Lower leg skin (tissue), 4 donors: ENCODE data around the gene OBSCN. TPM values are rescaled to one million over a fixed set of nuclear protein-coding genes. Genes with fewer than 3 reads are reported as not detected.
A peak's percentile ranks its signal among the peaks of the same experiment; 100 is the strongest.

Source experiments
- DNase-seq, 2 donors: peaks; one replicate each; pipeline ENCODE4 v3.0.0-alpha.2; 2019; ENCODE audit warnings: low spot score in 2 of 2
- H3K4me3 ChIP-seq: fragments of 200-600 bp; sonication (generic); 2 replicates; pipeline ENCODE4 v1.5.1; 2017; ENCODE audit warnings: mild to moderate bottlenecking, low read depth; ENCODE audit not compliant: poor library complexity, severe bottlenecking
- POLR2A ChIP-seq, 2 donors: fragments of 450-650 bp; IDR thresholded peaks; one replicate each; pipeline ENCODE4 v1.6.1; 2016 to 2017; ENCODE audit warnings: antibody characterized with exemption in 2 of 2, mild to moderate bottlenecking in 1 of 2, moderate library complexity in 1 of 2
- WGBS, 2 donors: methylation state at CpG; one replicate each; pipeline ENCODE4 v1.1.5; 2018; 5-methylcytosine and 5-hydroxymethylcytosine counted together
- intact Hi-C: fragments of 100-400 bp; cut with DNase I; formaldehyde crosslinking; loops from one replicate; pipeline ENCODE4 v1.15.0; 2023; ENCODE audit warnings: low total_unique reads
- total RNA-seq, 4 donors: library from RNA; depleted of rRNA; stranded (reverse); fragments of >200 nt; gene quantifications; one replicate each; pipeline ENCODE4 v1.1.0, GENCODE V29; 2016
- TF ChIP-seq, protein P1 (sequence below), 3 donors: fragments of 450-650 bp; IDR thresholded peaks; one replicate each; pipeline ENCODE4 v1.5.1; 2016; ENCODE audit warnings: antibody characterized with exemption in 3 of 3, mild to moderate bottlenecking in 3 of 3, moderate library complexity in 2 of 3

OBSCN gene
- total RNA-seq, 4 donors from 2014 or later, result 7.4 to 39.2 (median 18.5) TPM

DNA sequence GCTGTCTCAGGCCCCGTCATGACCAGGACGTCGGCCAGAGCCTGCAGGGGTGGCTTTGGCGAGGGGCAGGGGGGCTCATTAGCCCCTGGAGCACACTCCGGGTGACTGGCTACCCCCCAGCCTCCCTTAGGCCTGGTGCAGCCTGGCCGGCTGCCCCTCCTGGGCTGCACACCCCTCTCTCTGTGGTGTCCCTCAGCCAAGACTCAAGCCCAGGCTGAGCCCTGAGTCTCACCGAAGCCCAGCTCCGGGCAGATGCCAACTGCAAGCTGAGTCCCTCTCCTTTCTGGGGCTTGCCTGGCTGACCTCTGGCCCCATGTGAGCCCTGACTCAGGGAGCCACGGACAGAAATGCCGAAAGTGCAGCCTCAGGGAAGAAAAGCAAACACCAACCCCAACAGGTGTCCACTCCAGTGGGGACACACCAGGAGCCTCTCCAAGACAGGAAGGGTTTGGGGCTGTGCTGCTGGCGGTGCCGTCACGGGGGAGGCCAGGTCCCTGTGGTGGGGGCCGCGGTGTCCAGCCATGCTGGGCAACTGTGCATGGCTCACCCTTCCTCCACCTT lies 47.6 kb upstream of the OBSCN start:
- WGBS, 2 donors, result 59 to 67% methylated on average over 9 to 15 of the region's 15 CpGs
- TF ChIP-seq POLR2A (IDR thresholded peaks at IDR 0.05), result no peak
- TF ChIP-seq, protein P1, sequence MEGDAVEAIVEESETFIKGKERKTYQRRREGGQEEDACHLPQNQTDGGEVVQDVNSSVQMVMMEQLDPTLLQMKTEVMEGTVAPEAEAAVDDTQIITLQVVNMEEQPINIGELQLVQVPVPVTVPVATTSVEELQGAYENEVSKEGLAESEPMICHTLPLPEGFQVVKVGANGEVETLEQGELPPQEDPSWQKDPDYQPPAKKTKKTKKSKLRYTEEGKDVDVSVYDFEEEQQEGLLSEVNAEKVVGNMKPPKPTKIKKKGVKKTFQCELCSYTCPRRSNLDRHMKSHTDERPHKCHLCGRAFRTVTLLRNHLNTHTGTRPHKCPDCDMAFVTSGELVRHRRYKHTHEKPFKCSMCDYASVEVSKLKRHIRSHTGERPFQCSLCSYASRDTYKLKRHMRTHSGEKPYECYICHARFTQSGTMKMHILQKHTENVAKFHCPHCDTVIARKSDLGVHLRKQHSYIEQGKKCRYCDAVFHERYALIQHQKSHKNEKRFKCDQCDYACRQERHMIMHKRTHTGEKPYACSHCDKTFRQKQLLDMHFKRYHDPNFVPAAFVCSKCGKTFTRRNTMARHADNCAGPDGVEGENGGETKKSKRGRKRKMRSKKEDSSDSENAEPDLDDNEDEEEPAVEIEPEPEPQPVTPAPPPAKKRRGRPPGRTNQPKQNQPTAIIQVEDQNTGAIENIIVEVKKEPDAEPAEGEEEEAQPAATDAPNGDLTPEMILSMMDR (IDR thresholded peaks at IDR 0.05), result no peak
- DNase-seq, result no peak
- no peak overlapping the region for H3K4me3 ChIP-seq
- intact Hi-C loops, result no loop called here

GRCh38 chr1:228161362-228161761 lies 46.5 kb upstream of the OBSCN start:
- DNase-seq, result no peak
- H3K4me3 ChIP-seq, result no peak overlapping the region
- 18 to 23% methylated on average over 6 of the region's 7 CpGs for WGBS, 2 donors
- TF ChIP-seq POLR2A (IDR thresholded peaks at IDR 0.05), result no peak
- TF ChIP-seq, protein P1 (IDR thresholded peaks at IDR 0.05), result no peak
- intact Hi-C loops, result no loop called here

GRCh38 chr1:228161866-228162265 lies 46.0 kb upstream of the OBSCN start:
- no peak for DNase-seq
- intact Hi-C loops, result no loop called here
- WGBS, 2 donors, result 63 to 73% methylated on average over 9 of the region's 9 CpGs
- H3K4me3 ChIP-seq, result no peak overlapping the region
- TF ChIP-seq, protein P1 (IDR thresholded peaks at IDR 0.05), result no peak
- TF ChIP-seq POLR2A (IDR thresholded peaks at IDR 0.05), result no peak

DNA sequence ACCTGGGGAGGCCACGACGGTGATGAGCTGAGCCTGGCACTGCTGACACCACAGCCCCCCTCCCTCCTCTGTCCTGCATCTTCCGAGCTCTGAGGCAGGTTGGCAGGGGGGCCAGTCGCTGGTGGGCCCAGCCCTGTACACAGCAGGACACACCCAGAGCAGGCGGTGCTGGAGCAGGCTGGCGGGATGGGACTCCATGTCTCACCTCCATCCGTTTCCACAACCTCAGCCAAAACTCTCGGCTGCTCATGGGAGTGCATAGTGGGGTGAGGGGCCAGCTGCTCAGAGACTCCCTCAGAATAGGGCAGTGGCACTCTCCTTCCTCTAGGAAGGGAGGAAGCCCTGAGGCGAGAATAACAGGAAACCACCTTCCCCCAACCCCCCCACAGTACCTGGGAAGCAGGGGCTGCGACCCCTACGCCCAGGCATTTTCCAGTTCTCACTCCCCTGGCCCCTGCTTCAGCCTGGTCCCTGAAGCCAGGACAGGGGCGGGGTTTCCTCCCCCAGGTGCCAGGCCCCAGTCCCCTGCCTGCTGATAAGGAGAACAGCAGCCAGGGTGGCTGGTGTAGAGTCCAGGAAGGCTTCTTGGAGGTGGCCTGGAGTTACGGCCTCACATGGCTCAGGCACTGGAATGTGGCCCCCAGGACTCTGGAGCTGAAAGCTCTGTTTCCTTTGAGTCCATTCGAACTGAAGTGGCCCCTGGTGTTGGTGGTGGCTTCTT lies 45.4 kb upstream of the OBSCN start:
- DNase-seq, result no peak
- WGBS, 2 donors, result 16 to 29% methylated on average over 14 of the region's 14 CpGs
- intact Hi-C loops, result no loop called here
- no peak for TF ChIP-seq POLR2A (IDR thresholded peaks at IDR 0.05)
- TF ChIP-seq, protein P1 (IDR thresholded peaks at IDR 0.05), result no peak
- H3K4me3 ChIP-seq, result no peak overlapping the region

DNA sequence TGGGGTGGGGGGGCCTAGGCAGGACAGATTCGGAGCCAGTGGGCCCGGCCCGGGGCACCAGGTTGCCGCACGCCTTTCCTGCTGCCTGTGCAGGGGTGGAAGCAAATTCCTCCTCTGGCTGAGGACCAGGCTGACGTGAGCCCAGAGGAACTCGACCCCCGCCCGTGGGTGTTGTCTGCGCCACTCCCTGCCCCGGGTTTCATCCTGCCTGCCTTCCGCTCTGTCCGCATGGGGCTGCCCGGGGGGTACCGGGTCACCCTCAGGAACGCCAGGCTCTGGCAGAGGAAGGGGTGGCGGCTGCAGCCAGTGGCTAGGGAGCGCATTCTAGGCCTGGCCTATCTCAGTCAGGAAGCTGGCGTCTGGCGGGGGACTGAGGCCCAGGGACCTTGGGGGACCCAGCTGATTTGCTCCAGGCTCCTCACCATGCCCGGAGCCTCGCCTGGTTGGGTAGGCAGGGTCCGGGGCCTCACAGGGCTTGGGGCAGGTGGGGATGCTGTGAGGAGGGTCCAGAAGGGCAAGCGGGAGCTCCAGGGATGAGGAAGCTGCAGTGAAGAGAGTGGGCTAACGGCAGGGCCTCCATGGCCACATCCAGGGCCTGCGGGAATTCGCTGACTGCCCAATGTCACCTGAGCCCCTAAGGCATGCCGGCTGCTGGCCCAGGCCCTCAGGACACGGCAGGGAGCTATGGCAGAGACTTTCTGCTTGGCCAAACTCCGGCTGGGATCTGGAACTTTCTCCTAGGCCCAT lies 44.7 kb upstream of the OBSCN start:
- DNase-seq, result peak; percentile 69 to 94
- TF ChIP-seq, protein P1 (IDR thresholded peaks at IDR 0.05), result no peak
- TF ChIP-seq POLR2A (IDR thresholded peaks at IDR 0.05), result no peak
- H3K4me3 ChIP-seq, result no peak overlapping the region
- 34 to 37% methylated on average over 24 to 30 of the region's 30 CpGs for WGBS, 2 donors
- intact Hi-C loops, result no loop called here
